SIG-M5 (cell line): ENCODE measurements around the gene VDAC1.
"Not testable (repeated sequence)": the region's sequence is repeated elsewhere in the genome, so short reads cannot be mapped to it uniquely, and the experiment has no call there.

Experiments
- DNase-seq: peaks from one replicate; lab custom pipeline; 2025; lab: John Stamatoyannopoulos, UW

Gene VDAC1

DNA sequence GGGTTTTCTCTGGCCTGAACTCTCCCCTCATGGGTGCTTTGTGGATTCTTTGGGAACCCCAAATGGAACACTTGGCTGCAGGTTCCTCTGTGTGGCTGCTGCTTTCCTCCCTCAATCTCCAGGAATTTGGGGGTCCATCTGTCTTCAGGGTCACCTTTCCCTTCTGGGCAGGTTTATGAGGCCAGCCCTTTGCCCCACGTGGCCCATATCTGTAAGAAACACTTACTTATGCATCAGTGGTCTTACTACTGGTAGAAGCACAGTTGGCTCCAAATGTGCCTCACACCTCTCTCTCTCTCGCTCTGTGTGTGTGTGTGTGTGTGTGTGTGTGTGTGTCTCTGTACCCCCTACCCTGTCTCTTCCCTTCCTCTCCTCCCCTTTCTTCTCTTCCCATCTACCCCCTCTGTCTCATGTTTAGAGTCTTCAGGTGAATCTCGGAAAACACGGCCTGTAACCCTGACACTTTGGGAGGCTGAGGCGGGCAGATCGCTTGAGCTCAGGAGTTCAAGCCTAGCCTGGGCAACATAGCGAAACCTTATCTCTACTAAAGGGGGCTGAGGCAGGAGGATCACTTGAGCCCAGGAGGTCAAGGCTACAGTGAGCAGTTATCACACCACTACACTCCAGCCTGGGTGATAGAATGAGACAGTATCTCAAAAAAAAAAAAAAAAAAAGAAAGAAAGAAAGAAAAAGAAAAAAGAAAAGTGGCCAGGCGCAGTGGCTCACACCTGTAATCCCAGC is 63.1 kb downstream of the VDAC1 start:
- DNase-seq: no peak

DNA sequence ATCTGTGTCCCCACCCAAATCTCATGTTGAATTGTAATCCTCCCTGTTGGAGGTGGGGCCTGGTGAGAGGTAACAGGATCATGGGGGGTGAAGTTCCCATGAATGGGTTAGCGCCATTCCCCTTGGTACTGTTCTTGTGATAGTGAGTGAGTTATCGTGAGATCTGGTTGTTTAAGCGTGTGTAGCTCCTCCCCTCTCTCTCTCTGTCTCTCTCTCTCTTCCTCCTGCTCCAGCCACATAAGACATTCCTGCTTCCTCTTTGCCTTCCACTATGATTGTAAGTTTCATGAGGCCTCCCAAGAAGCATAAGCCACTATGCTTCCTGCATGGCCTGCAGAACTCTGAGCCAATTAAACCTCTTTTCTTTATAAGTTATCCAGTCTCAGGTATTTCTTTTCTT is 65.1 kb downstream of the VDAC1 start:
- DNase-seq: no peak

DNA sequence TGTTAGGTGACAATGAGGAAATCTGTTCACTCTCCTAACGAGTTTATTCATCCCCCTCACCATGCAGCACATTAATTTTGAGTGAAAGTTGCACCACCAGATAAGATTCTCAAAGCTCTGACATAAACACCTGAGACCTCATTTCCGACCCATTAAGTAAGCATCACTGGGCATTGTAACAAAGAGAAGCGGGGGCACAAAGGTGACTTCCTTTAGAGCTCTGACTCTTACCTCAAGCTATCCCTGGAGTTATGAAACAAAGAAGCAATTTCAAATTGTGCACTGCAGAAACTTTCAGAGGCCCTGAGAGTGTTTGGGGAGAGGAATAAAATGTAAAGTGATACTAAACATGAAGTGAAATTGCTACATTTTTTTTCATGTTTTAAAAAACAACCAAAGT is 65.8 kb downstream of the VDAC1 start:
- no peak for DNase-seq

DNA sequence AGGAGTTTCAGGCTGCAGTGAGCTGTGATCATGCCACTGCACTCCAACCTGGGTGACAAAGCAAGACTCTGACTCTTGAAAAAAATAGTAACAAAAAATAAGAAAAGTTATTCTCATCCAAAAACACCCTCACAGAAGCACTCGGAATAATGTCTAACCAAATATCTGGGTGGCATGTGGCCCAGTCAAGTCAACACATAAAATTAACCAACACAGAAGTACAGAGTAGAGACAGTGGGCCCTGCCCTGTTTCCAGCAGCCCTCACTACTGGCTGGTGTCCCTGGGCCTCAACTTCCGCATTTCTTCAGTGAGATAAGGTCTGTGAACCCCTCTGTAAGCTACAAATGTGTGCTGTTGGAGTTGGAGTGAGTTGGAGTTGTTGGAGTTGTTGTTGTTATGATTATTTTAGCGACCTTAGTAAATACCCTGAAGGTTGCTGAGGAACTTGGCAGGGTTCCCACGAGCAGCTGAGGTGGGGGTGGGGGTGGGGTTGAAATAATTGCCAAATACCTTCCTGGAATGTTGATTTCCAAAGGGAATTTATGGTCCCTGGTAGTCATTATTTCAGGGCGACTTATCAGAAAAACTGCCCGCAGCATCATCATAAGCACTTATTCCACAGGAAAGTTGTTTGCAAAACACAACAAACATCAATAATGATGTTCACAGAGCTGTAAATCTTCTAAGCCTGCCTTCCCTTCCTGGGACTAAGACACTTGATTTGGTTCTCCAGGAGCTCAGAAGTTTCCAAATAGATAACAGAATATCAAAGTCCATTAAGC is 66.5 kb downstream of the VDAC1 start:
- no peak for DNase-seq

DNA sequence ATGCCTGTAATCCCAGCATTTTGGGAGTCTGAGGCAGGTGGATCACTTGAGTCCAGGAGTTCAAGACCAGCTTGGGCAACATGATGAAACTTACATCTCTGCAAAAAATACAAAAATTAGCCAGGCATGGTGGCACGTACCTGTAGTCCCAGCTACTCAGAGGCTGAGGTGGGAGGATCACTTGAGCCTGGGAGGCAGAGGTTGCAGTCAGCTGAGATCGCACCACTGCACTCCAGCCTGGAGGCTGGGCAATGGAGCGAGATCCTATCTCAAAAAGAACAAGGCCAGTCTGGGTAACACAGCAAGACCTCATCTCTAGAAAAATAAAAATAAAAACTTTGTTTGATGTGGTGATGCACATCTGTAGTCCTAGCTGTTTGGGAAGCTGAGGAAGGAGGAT is 67.1 kb downstream of the VDAC1 start:
- not testable (repeated sequence) for DNase-seq

DNA sequence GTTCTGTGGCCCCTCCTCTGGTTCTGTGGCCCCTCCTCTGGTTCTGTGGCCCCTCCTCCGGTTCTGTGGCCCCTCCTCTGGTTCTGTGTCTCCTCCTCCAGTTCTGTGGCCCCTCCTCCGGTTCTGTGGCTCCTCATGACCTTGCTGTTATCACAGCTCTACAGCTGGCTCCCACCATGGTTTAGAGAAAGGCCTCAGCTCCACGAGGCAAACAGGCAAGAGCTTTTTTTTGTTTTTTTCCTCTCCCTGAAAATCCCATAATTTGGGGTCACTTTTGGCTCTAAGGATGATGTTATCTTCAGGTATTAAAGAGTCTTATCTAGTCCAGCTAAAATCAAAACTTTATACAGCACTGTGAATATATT is 68.1 kb downstream of the VDAC1 start:
- no peak for DNase-seq

DNA sequence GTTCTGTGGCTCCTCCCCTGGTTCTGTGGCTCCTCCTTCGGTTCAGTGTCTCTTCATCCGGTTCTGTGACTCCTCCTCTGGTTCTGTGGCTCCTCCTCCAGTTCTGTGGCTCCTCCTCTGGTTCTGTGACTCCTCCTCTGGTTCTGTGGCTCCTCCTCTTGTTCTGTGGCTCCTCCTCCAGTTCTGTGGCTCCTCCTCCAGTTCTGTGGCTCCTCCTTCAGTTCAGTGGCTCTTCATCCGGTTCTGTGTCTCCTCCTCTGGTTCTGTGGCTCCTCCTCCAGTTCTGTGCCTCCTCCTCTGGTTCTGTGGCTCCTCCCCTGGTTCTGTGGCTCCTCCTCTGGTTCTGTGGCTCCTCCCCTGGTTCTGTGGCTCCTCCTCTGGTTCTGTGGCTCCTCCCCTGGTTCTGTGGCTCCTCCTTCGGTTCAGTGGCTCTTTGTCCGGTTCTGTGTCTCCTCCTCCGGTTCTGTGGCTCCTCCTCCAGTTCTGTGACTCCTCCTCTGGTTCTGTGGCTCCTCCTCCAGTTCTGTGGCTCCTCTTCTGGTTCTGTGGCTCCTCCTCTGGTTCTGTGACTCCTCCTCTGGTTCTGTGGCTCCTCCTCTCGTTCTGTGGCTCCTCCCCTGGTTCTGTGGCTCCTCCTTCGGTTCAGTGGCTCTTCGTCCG is 68.7 kb downstream of the VDAC1 start:
- not testable (repeated sequence) for DNase-seq

DNA sequence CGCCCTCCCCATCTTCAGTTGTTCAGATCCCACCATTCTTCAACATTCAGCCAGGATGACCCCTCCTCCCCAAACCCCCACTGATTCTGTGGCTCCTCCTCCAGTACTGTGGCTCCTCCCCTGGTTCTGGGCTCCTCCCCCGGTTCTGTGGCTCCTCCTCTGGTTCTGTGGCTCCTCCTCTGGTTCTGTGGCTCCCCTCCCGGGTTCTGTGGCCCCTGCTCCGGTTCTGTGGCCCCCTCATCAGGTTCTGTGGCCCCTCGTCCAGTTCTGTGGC is 69.2 kb downstream of the VDAC1 start:
- DNase-seq: no peak

DNA sequence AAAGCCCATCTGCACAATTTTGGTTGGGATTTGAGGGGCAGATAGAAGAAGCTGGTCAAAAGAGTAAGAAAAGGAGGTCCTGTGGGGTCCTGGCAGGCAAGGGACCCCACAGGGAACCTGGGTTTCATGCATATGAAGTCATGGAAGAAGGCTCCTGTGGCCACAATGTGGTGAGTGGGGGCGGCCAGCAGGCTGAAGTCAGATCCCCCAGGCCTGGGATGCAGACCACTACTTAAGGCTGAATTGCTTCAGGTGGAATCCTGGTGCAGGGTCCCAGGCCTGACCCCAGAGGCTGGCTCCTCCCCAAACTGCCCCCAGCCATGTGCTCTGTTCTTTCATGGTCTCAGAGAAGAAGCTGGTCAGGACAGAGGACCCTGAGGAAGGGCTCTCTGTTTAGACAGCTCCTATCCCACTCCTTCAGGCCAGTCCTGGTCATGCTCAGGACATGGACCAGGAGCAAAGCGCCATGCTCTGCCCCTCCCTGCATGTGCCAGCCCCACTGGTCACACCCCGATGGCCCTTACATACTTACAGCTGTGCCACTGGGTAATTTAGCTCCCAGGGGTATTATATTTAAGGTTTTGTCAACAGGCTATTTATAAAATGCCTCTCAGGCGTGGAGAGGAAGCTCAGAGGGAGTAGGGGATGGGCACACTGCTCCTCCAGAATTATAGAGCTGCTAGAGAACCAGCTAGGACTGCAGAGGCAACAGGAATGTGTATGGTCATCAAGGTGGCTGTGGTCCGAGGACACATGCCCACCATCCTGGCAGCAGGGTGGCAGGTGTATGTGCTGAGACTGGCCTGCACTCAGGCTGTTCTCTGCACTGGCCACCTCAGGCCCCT is 69.7 kb downstream of the VDAC1 start:
- no peak for DNase-seq

DNA sequence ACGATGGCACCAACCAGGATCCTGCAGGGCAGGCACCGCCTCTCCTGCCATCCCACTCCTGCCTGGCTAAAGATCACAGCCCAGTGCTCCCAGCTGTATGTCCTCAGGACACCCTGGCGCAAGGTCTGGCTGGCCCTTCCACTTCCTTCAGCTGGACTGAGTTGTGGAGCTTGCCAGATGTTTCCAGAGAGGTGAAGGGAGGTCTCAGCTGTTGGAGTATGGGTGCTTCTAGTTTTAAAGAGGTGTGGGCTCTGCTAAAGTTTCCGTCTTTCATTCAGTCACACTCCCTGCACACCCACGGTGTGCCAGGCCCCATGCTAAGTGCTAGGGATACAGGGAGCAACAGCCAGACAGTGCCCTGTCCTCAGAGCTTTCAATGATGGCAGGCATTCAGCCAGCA is 70.5 kb downstream of the VDAC1 start:
- DNase-seq: no peak

DNA sequence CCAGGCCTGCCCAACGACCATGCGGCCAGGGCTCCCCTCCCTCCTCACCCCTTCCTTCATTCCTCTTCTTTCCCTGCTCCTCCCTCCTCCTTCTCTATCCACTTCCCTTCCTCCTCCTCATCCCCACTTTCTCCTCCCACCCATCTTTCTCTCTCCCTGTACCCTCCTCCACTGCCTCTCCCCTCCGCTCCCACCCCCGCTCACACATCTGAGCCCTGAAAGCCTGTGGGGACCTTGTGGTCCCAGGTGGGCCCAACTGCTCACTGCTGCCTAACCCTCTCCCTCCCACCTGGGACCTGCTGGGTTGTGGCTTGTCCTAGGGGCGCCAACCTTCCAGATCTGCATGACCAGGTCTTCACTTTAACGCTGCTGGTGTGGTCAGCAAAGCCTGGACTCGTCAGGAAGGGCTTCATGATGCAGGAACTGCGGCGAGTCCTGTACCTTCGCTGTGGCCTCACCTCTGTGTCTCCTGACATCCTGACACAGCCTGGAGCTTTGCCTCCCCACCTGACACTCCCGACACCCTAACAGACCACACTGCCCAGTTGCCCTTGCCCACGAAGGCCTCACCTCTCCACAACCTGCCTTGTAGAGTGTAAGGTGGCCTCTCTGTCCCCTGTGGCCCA is 71.0 kb downstream of the VDAC1 start:
- no peak for DNase-seq

DNA sequence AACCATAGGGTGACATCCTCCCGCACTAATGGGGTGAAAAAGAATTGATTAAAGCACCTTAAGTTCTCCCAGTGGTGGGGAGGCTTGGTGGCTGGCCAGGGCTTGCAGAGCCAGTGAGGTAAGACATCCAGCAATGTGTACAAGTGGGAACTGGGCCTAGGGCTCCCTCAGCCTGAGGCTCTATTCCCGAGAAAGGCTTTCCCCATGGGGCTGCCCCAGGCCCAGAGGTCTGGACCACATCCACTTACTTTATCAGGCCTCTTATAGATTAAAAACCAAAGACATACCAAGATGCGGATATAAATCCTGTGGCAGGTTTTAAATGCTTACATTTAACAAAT is 71.6 kb downstream of the VDAC1 start:
- DNase-seq: no peak

DNA sequence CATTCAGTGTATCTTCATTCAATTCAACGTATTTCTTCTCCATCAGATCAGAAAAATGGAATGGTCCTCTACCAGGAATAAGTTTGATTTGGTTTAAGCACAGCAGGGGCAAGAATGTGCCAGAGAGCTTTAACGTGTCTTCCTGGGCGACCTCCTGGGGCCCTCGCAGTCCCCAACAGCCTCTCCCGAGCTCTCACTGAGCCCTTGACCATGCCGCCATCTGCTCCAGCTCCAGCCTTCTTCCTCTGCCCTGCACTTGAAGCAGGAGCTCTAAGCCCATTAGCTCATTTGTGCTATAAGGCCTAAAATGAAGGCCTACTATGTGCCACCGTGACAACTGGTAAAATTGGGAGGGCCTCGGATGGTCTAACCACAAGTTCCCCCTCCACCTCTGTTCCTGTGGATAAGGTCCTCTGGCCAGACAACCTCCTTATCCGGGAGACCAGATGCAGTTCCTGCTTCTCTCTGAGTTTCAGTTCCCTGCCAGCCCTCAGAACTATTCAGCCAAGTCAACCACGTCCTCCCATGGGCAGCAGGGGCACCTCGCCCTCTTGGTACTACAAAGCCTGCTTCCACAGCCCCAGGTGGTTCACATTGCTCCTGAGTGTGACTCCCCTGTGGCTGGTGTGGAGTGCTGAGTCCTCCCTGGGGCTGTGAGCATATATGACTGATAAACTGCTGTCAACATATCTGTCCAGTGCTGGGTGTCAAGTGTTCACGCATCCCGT is 72.2 kb downstream of the VDAC1 start:
- DNase-seq: no peak

DNA sequence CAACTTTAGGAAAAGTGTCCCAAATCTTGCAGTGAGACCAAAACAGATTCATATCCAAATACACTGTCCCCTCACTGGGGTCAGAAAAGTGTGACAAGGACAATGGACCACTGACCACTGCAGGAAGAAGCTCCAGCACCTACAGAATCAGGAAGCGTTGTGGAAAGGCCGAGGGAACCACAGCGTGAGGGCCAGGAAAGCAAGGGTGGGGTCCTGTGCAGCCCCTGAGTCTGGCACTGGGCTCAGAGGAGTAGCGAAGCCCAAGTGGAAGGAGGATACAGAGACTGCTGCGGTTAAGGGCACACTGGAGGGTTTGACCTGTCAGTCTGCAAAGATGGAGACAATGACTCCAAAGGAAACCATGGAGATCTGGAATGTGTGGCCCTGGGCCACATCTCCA is 73.2 kb downstream of the VDAC1 start:
- no peak for DNase-seq

DNA sequence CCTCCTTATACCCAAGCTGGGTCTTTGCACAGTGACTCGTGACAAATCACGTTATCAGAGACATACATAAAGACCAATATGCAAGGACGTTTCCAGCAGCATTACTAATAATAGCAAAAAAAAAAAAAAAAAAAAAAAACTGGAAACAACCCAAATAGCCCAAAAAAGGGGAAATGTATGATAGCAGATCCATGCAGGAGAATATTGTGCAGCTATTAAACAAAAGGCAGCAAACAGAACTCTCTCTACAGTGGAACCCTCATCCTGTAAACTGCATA is 74.0 kb downstream of the VDAC1 start:
- no peak for DNase-seq

DNA sequence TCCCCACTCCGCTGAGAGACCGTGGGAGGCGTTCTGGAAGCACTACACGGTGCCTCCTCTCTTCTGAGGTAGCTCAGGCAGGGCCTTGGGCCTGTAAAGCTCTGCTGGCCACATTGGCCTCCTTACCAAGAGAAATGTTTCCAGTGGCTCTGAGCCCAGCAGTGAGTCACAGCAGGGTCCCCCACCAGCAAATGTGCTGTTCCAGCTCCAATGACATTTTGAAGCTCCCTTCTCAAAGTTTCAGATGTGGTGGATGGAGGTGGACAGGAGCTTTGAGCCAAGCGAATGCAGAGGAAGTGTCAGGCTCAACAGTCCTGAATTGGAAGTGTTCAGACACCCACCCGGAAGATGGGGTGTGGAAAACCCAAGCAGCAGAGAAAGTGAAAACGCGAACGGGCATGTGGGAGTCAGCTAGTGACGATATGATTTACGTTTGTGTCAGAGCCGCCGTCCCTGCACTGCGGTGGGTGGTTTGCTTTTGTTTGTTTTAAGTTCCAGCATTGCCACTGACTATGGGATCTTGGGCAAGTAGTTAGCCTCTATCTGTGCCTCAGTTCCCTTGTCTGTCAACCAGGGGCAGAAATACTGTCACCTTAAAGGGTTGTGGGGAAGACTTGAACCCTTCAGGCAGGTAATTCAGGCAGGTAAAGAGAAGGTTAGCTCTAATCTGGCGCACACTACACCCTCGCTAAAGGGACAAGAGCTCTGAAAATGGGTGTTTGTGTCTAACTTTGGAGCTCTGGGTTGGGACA is 74.5 kb downstream of the VDAC1 start:
- no peak for DNase-seq

DNA sequence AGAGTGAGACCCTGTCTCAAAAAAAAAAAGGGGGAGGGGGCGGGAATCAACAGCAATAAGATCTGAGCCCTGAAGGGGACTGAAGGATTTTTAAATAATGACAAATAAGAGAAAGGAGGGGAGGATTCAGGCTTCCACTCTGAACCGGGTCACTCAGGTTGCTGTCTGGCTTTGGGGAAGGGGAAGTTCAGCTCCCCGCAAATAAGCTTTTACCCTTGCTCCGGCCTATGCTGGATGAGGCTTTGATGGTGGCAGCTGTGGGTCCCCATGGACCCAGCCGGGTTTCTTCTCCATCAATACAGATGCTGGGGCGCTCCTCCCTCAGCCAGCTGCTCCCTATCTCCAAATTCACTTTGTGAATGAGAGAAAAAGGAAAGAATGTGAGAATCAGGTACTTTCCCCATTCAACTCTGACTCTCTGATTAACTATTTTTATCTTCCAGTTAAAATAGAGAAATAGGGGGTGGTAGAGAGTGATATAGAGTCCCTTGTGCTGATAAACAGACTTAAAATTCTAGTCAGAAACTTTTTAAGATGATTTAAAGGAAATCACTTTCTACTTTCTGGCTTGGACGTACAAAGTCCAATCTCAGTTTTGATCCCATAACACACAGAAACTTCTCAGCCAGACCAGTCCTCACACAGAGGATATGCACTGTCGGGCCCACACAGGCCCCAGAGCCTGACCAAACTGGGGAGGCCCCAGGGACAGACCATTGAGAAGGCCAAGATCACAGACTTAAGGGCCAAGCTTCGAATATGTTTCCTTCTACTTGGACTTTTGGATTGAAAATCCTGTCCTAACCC is 76.0 kb downstream of the VDAC1 start:
- no peak for DNase-seq

DNA sequence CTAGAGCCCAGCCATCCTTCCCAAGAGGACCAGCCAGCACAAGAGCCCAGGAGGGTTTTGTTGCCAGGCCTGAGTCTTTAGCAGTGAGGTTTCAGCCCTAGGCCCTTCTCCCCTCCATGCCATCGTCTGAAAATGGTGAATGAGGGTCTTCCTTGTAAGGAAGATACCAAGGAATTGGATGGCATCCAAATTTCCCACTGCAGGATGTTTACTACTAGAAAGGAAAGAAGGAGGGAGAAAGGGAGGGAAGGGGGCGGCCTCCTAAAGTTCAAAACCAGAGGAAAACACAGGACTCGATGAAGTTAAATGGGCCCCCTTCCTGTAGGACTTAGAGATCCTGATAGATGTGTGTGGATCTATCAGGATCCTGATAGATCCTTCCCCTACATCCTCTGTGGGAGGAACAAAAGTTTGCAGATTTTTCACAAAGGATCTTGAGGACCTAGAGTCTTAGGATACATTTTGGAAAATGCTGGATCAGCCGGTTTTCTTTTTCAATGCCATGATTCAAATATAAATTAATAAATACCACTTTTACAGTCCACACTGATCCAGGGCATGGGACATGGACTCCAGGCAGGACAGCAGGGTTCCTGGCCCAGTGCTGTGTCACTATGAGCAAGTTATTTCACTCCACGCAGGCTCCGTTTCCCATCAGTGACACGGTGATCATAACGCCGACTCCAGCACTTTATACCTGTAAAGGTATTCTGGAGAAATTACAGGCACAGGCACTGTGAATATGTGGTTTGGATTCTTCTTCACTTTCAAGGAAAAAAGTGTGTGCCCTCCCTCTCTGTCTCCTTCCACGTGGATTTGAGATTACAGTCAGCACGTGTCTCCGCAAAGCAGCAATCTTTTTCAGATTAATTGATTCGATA is 77.2 kb downstream of the VDAC1 start:
- no peak for DNase-seq
